NCI-H524 treated with DMSO at 0.1 percent for 48 hours (cell line): Measurements from ENCODE around the gene CFAP20.

ENCODE experiments used
- DNase-seq: peaks from one replicate; lab custom pipeline; 2025; lab: John Stamatoyannopoulos, UW

CFAP20 gene

DNA sequence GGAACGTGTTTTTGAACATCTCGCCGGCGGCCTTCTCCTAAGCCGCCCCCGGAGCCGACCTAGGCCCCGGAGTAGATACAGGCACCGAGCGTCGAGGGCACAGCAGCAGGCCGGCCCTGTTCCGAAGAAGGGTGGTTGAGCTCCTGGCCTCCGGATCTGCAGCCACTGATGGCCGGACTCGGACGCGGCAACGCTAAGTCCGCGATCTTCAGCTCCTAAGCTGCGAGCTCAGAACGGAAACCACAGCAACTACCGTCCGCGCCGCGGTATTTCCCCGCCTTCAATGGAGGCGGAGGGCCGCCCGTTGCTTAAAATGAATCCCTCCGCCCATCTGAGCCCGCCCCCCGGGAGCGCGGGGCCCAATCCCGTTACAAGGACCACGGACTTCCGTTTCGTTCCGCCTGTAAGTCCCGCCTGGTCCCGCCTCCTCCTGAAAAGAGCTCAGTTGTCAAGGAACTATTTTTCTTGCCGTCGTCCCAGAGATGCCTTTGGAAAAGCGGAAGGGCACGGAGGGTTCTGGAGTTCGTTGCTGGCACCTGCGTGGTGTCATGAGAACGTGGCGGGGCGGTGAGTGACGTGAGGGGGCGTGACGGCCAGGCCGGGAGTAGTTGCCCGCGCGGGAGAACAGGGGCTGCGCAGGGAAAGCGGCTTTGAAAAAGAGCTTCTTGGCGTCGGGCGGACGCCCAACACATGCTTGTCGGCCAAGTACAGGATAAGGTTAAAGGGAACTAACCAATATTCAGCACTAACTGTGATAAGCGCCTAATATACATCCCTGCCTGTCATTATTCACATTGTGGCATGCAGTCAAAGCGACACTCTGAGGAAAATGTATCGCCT, at the start of gene CFAP20:
TSS of gene CFAP20 (minus strand) at position 285 of the 840 bp plus-strand sequence. CDS start at position 19, 266 bp downstream.
- DNase-seq, result peak; percentile 99

DNA sequence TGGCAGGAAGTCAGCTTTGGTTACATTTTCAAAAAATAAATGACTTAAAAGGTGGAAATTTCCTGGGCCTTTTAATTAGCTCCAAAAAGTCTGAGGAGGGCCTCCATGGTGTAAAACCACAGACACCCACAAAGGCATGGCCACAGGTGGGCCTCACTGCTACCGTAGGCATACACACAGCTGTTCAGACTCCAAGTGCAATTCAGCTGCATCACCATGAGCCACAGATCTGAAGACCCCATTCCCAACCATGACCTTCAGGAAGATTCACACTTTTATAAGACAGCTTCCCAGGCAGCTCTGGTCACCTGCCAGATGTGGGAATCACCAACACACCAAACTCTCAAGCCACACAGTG, 48.2 kb upstream of the CFAP20 start:
- no peak for DNase-seq

- DNase-seq, result no peak
Observed at GRCh38 chr16:58176608-58177352, 47.6 kb upstream of the CFAP20 start.

GRCh38 chr16:58170223-58170622, 41.0 kb upstream of the CFAP20 start:
- no peak for DNase-seq

DNA sequence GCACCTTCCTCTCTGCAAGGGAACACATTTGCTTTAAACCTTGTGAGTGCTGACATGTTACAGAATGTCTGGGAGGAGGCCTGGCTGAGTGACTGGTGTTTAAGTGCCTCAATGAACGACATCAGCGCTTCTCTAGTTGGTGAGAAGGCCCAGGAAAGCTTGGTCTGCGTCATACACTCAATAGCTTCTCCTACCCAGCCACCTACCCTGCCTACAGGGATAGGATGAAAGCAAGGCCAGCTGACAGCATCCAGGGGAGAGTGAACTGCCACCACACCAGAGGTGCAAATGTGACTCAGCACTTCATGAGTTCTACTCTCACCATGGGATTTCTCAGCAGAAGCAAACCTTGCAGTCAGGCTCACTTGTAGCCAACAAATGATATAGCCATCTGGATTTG, 31.7 kb upstream of the CFAP20 start:
- no peak for DNase-seq

GRCh38 chr16:58158725-58159124, 29.5 kb upstream of the CFAP20 start:
- DNase-seq, result no peak

DNA sequence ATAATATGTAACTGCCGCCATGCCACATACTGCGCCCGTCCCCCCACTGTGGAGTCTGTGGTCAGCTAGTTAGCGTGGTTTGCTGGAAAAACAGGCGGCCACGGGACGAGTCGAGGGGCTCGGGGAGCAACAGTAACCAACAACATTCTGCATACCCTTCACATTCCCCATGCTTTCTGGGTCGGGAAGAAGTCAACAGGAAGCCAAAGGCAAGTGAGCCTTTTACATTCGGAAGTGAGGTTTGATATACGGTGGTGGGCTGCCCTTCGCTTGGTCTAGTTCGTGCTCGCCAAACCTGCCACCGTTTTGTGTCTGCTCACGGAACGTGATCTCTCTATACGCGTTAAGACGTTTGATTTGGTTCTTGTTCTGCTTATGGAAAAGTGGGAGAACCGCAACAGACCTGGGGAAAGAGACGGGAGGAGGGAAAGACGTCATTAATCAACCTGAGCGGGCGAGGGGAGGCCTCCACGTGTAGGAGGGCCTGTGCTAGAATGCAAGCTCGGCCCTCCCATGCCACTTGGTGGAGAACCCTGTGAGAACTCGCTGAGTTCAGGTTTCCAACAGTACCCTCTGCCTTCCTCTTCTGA, 28.9 kb upstream of the CFAP20 start:
- DNase-seq, result no peak

DNA sequence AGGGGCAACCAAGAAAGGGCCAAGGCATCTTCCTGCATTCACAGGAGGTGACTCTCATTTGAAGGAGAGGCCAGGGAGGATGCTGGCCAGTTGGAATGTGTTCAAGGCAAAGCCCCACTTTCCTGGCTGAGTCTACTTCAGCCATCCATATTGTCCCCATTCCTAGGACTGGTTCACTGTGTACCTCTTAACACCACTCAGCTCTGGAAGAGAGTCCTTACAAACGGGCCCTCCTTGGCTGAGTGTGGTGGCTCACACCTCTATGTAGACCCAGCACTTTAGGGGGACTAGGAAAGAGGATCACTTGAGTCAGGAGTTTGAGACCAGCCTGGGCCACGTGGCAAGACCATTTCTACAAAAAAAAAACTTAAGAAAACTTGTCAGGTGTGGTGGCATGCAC, 28.1 kb upstream of the CFAP20 start:
- no peak for DNase-seq

DNA sequence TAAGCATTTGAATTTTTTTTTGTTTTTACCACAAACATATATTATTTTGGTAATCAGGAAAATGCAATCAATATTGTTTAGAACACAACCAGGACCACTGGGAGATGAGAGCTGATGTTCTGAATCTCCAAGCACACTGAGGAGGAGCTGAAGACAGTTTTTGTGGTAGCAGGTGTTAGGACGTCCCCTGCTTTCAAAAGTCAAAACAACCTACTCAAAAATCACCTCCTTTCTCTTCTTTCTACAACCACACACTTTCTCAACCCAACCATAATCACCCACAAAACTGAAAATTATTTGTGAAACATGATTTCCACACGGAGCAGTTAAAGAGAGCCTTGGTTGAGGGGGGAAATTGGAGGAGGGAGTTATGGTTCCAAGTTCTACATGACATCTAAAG, 26.7 kb upstream of the CFAP20 start:
- no peak for DNase-seq

DNA sequence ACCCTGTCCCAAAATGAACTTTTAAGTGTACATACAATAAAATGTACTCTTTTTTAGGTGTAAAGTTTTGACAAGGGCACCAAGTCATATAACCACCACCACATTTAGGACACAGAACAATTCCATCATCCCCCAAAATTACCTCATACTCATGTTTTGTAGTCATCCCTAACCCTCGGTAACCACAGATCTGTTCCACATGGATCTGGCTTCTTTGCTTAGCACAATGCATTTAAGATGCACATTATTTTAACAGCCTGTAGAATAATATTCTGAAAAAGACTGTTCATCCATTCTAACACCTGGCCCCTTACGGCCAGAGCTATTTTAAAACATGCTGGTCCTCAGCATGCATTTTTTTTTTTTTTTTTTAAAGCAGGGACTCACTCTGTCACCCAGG, 25.2 kb upstream of the CFAP20 start:
- no peak for DNase-seq

- no peak for DNase-seq
Observed at GRCh38 chr16:58152246-58152868, 23.2 kb upstream of the CFAP20 start.

- no peak for DNase-seq
Observed at GRCh38 chr16:58148526-58148925, 19.3 kb upstream of the CFAP20 start.

- DNase-seq, result no peak
Observed at GRCh38 chr16:58148099-58148498, 18.9 kb upstream of the CFAP20 start.

GRCh38 chr16:58138852-58139251, 9.7 kb upstream of the CFAP20 start:
- no peak for DNase-seq

DNA sequence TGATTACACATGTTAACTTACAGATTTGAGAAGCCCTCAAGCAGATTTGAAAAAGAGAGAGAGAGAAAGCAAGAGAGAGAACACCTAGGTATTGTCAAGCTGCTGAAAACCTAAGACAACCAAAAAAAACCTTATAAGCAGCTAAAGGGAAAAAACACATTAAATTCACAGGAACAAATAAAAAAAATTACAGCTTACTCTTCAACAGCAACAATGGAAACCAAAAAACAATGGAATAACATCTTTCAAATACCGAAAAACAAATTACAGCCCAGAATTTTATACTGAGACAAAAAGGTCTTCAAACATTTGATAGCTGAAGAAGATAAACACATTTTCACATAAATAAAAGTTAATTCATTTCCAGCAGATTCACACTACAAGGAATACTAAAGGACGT, 8.4 kb upstream of the CFAP20 start:
- DNase-seq, result no peak

DNA sequence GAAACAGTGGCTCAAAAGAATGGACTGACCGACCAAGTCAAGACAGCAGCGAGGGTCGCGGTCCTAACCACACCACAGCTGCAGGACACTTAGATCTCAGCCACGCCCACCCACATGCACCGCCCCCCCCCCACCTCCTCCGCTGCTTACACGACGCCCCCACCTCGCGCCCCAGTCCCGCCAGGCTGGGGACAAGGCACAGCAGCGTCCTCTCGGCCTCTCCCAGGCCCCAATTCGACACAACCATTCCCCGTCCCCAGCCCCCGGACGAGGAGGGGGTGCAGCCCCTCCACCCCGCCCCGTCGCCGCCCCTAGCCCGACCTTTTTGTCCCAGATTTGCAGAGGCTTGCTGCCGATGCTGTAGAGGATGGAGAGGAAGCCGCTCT, 477 bp downstream of the CFAP20 start:
- no peak for DNase-seq

DNA sequence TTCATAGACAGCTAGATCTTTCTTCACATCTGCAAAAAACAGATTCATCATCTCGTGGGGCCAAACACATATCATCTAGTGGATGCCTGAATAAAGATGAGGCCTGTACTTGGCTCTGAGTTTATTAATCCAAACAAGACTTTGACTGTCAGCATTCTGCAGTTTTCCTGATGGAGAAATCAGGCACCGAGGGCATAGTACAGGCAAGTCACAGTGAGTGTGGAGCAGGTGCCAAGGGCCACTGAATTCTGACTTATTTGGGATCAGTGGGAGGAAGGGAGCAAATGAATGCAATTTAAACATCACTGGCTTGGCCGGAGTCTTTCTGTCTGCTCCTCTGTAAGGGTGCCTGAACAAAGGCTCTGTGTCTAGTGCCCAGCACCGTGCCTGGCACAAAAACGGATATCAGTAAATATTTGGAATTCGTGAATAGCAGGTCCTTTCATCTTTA, 975 bp downstream of the CFAP20 start:
- no peak for DNase-seq

- DNase-seq, result no peak
Observed at GRCh38 chr16:58127634-58128033, 1.5 kb downstream of the CFAP20 start.

DNA sequence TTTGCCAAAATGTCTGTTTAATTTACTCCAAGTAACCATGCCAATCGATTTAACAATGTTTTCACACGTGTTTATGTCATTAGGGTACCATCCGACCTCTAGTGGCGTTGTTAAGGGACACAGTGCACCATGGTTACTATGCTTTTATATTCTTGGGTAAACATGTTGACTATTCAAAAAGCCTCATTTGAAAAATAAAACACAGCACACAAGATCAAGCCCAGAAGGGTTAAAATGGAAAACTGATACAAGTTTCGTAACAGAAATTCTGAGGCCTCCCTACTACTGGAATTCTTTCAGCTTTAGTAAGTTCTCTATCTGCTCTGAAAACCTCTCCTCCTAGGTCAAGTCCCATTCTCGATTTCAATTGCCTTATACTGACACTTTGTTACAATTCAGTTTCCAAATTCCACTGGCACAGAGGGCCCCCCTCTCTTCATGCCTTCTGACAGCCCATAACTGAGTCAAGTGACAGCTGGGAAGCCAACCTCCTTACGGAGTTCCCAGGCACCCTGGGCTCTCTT, 2.1 kb downstream of the CFAP20 start:
- no peak for DNase-seq

DNA sequence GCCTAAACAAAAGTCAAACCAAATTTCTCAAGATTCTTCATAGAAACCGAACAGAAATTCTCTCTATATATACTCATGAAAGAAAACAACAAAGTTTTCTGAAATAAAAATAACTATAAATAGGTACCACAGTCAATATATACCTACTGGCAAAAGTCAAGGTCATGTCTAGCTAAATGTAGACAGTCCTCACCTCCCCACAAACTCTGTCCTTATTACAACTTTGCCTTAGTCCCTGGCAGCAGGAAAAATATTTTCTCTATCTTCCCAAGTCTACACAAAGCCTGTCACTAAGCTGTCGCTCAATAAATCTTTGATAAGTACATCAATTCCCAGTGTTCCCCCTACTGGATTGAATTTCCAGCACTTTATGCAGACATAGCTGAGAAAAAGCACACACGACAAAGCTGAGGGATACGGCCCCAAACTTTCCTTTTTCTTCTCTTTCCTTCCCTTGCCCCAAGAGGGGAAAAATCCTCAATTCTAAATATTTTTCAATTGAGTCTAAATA, 2.7 kb downstream of the CFAP20 start:
- DNase-seq, result no peak

DNA sequence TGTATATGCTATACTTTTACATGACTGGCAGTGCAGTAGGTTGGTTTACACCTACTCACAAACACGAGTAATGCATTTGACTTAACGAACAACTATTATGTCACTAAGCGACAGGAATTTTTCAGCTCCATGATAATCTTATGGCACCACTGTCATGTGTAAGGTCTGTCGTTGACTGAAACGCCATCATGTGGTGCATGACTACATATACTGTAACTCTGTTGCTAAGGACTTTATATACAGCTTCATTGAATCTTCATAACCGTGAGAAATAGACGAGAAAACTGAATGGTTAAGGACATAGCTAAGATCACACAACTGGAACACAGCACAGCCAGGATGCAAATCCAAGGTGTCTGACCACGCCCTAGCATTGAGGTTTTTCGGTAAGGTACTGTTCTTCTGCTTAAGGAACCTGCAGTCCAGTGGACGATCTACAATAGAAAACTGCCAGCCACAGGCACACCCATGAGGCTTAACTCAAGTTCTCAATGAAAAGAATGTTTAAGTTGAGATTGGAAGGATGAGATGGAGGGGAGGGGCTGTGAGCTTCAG, 3.3 kb downstream of the CFAP20 start:
- DNase-seq, result no peak

GRCh38 chr16:58125041-58125440, 4.1 kb downstream of the CFAP20 start:
- DNase-seq, result no peak
